ENCODE data around the gene TEP1.
"Not testable (repeated sequence)": the region's sequence is repeated elsewhere in the genome, so short reads cannot be mapped to it uniquely, and the experiment has no call there.

TEP1 gene

DNA sequence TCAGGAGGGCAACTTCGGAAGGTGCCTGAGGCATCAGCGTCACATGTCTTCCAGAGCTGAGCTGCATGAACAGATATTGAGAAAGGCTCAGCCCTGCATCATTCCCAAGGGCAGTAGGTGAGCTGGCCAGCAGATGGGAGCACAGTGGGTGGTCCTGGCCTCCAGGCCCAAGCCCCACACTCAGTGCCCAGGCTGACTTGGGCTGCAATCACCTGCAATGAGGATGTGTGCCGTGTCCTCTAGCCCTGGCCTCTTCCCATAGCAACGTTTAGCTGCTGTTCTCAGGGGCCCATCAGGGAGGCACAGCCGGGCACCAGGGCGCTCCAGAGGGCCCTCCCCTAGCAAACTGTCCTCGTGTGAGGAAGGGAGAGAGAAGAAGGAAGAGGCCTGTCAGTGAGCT, 32.0 kb downstream of the TEP1 start:
- no peak overlapping the region for H3K27ac ChIP-seq (ENCODE audit: low read depth, low read length)
- peaks cover 11 to 100% (median 96%) of the 10 kb centered on the region in 5 donors for H3K36me3 ChIP-seq (ENCODE audit: control insufficient read depth in 5 of 5, insufficient read depth in 5 of 5, low read length in 5 of 5)
- H3K9ac ChIP-seq (ENCODE audit: low read length in 5 of 5): no peak overlapping the region
- peaks cover 0 to under 1% (median 0%) of the 10 kb centered on the region in 5 donors for H3K4me1 ChIP-seq (ENCODE audit: control insufficient read depth in 5 of 5, insufficient read depth in 5 of 5, low read length in 5 of 5)
- no peaks in the 10 kb centered on the region for H3K9me3 ChIP-seq (ENCODE audit: control insufficient read depth in 5 of 5, low read length in 5 of 5)
- H3K27me3 ChIP-seq (ENCODE audit: control insufficient read depth in 5 of 5, insufficient read depth in 4 of 5, low read length in 5 of 5): no peaks in the 10 kb centered on the region
- no peak overlapping the region for H3K4me3 ChIP-seq (ENCODE audit: low read depth in 1 of 5, low read length in 5 of 5)

DNA sequence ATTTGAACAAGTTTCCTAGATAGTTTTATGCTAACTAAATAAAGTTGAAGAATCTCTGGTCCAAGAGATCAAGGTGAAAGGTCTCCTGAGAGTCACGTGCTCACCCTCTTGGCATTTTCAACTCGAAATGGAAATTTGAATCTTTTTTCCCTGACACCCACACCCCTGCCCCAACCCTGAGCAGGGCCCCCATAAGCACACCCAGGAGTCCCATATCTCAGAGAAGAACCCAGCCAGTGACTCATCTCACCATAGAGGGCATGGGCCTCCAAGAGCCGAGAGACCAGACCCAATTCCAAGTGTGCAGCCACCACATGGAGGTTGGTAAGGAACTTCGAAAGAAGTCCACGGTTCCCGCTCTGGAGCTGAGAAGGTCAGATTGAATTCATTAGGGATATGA, 32.6 kb downstream of the TEP1 start:
- no peak overlapping the region for H3K27ac ChIP-seq (ENCODE audit: low read depth, low read length)
- H3K4me3 ChIP-seq (ENCODE audit: low read depth in 1 of 5, low read length in 5 of 5): no peak overlapping the region
- peaks cover 0 to 2% (median 0%) of the 10 kb centered on the region in 5 donors for H3K4me1 ChIP-seq (ENCODE audit: control insufficient read depth in 5 of 5, insufficient read depth in 5 of 5, low read length in 5 of 5)
- H3K36me3 ChIP-seq (ENCODE audit: control insufficient read depth in 5 of 5, insufficient read depth in 5 of 5, low read length in 5 of 5): peaks cover 9 to 100% (median 96%) of the 10 kb centered on the region in 5 donors
- H3K9me3 ChIP-seq (ENCODE audit: control insufficient read depth in 5 of 5, low read length in 5 of 5): no peaks in the 10 kb centered on the region
- H3K27me3 ChIP-seq (ENCODE audit: control insufficient read depth in 5 of 5, insufficient read depth in 4 of 5, low read length in 5 of 5): no peaks in the 10 kb centered on the region
- no peak overlapping the region for H3K9ac ChIP-seq (ENCODE audit: low read length in 5 of 5)

GRCh38 chr14:20379743-20380142, 33.6 kb downstream of the TEP1 start:
- Histone ChIP-seq H3K36me3 (ENCODE audit: control insufficient read depth in 5 of 5, insufficient read depth in 5 of 5, low read length in 5 of 5) (peaks cover 8 to 100% (median 96%) of the 10 kb centered on the region in 5 donors), H3K27me3 (ENCODE audit: control insufficient read depth in 5 of 5, insufficient read depth in 4 of 5, low read length in 5 of 5) (no peaks in the 10 kb centered on the region), H3K4me3 (ENCODE audit: low read depth in 1 of 5, low read length in 5 of 5) (no peak overlapping the region), H3K9ac (ENCODE audit: low read length in 5 of 5) (no peak overlapping the region), H3K9me3 (ENCODE audit: control insufficient read depth in 5 of 5, low read length in 5 of 5) (no peaks in the 10 kb centered on the region), H3K4me1 (ENCODE audit: control insufficient read depth in 5 of 5, insufficient read depth in 5 of 5, low read length in 5 of 5) (peaks cover 0 to 2% (median 0%) of the 10 kb centered on the region in 5 donors), H3K27ac (ENCODE audit: low read depth, low read length) (no peak overlapping the region)

DNA sequence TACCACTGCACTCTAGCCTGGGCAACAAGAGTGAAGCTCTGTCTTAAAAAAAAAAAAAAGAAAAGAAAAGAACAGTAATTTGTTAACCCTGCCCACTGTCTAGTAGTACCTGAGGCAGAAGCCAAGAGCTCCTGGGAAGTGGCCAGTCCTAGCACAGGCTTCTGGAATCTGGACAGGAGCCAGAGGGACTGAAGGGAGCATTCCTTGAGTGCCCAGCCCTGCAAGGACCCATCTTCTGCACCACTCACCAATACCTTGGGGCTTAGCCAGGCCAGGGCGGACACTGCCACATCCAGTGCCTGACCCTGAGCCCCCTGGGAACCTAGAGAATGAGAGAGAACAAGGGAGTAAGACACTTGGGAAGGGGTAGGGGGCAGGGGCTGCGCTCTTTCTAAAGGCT, 36.1 kb downstream of the TEP1 start:
- Histone ChIP-seq H3K27me3 (ENCODE audit: control insufficient read depth in 5 of 5, insufficient read depth in 4 of 5, low read length in 5 of 5) (no peaks in the 10 kb centered on the region), H3K9ac (ENCODE audit: low read length in 5 of 5) (no peak overlapping the region)

GRCh38 chr14:20376071-20376588, 37.2 kb downstream of the TEP1 start:
- H3K27me3 ChIP-seq (ENCODE audit: control insufficient read depth in 5 of 5, insufficient read depth in 4 of 5, low read length in 5 of 5): no peaks in the 10 kb centered on the region
- no peak overlapping the region for H3K9ac ChIP-seq (ENCODE audit: low read length in 5 of 5)
- no peak overlapping the region for H3K4me3 ChIP-seq (ENCODE audit: low read depth in 1 of 5, low read length in 5 of 5)
- peaks cover 0 to 2% (median 0%) of the 10 kb centered on the region in 5 donors for H3K4me1 ChIP-seq (ENCODE audit: control insufficient read depth in 5 of 5, insufficient read depth in 5 of 5, low read length in 5 of 5)
- no peak overlapping the region for H3K27ac ChIP-seq (ENCODE audit: low read depth, low read length)
- no peaks in the 10 kb centered on the region for H3K9me3 ChIP-seq (ENCODE audit: control insufficient read depth in 5 of 5, low read length in 5 of 5)
- peaks cover 22 to 100% (median 96%) of the 10 kb centered on the region in 5 donors for H3K36me3 ChIP-seq (ENCODE audit: control insufficient read depth in 5 of 5, insufficient read depth in 5 of 5, low read length in 5 of 5)

More for the DNA sequence above, 36.1 kb downstream of the TEP1 start:
- Histone ChIP-seq H3K9me3 (ENCODE audit: control insufficient read depth in 5 of 5, low read length in 5 of 5) (no peaks in the 10 kb centered on the region), H3K4me1 (ENCODE audit: control insufficient read depth in 5 of 5, insufficient read depth in 5 of 5, low read length in 5 of 5) (peaks cover 0 to 2% (median 0%) of the 10 kb centered on the region in 5 donors), H3K36me3 (ENCODE audit: control insufficient read depth in 5 of 5, insufficient read depth in 5 of 5, low read length in 5 of 5) (peaks cover 12 to 100% (median 96%) of the 10 kb centered on the region in 5 donors), H3K27ac (ENCODE audit: low read depth, low read length) (no peak overlapping the region), H3K4me3 (ENCODE audit: low read depth in 1 of 5, low read length in 5 of 5) (no peak overlapping the region)

GRCh38 chr14:20375471-20375870, 37.8 kb downstream of the TEP1 start:
- H3K9ac ChIP-seq (ENCODE audit: low read length in 5 of 5): no peak overlapping the region
- H3K9me3 ChIP-seq (ENCODE audit: control insufficient read depth in 5 of 5, low read length in 5 of 5): no peaks in the 10 kb centered on the region
- H3K27me3 ChIP-seq (ENCODE audit: control insufficient read depth in 5 of 5, insufficient read depth in 4 of 5, low read length in 5 of 5): no peaks in the 10 kb centered on the region
- H3K27ac ChIP-seq (ENCODE audit: low read depth, low read length): no peak overlapping the region
- H3K36me3 ChIP-seq (ENCODE audit: control insufficient read depth in 5 of 5, insufficient read depth in 5 of 5, low read length in 5 of 5): peaks cover 29 to 100% (median 96%) of the 10 kb centered on the region in 5 donors
- no peak overlapping the region for H3K4me3 ChIP-seq (ENCODE audit: low read depth in 1 of 5, low read length in 5 of 5)
- H3K4me1 ChIP-seq (ENCODE audit: control insufficient read depth in 5 of 5, insufficient read depth in 5 of 5, low read length in 5 of 5): peaks cover 0 to 2% (median 0%) of the 10 kb centered on the region in 5 donors

GRCh38 chr14:20372796-20373195, 40.5 kb downstream of the TEP1 start:
- Histone ChIP-seq H3K4me1 (ENCODE audit: control insufficient read depth in 5 of 5, insufficient read depth in 5 of 5, low read length in 5 of 5) (peaks cover 0 to 2% (median 0%) of the 10 kb centered on the region in 5 donors), H3K4me3 (ENCODE audit: low read depth in 1 of 5, low read length in 5 of 5) (no peak overlapping the region), H3K27ac (ENCODE audit: low read depth, low read length) (no peak overlapping the region), H3K27me3 (ENCODE audit: control insufficient read depth in 5 of 5, insufficient read depth in 4 of 5, low read length in 5 of 5) (no peaks in the 10 kb centered on the region), H3K36me3 (ENCODE audit: control insufficient read depth in 5 of 5, insufficient read depth in 5 of 5, low read length in 5 of 5) (peaks cover 31 to 99% (median 91%) of the 10 kb centered on the region in 5 donors), H3K9ac (ENCODE audit: low read length in 5 of 5) (no peak overlapping the region), H3K9me3 (ENCODE audit: control insufficient read depth in 5 of 5, low read length in 5 of 5) (no peaks in the 10 kb centered on the region)

DNA sequence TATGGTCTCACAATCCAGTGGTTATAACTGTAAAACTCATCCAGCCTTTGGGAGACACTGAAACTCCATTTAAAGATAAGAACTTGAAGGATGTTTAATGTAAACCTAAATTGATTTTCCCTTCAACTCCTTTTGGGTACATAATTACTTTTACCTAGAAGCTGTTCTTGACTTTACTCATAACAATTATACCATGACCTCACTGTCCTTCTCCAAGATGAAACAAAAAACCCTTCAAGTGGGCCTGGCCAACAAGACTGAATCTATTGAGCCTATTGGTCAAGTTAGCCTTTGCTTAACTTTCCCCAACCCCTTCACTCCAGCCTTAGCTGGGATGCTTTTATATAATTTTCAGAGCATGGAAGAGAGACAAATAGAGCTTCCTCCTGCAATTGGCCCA, 47.4 kb downstream of the TEP1 start:
- Histone ChIP-seq H3K4me1 (ENCODE audit: control insufficient read depth in 5 of 5, insufficient read depth in 5 of 5, low read length in 5 of 5) (no peaks in the 10 kb centered on the region), H3K27ac (ENCODE audit: low read depth, low read length) (no peak overlapping the region), H3K9me3 (ENCODE audit: control insufficient read depth in 5 of 5, low read length in 5 of 5) (no peaks in the 10 kb centered on the region), H3K4me3 (ENCODE audit: low read depth in 1 of 5, low read length in 5 of 5) (no peak overlapping the region), H3K9ac (ENCODE audit: low read length in 5 of 5) (no peak overlapping the region), H3K36me3 (ENCODE audit: control insufficient read depth in 5 of 5, insufficient read depth in 5 of 5, low read length in 5 of 5) (peaks cover 27 to 65% (median 56%) of the 10 kb centered on the region in 5 donors), H3K27me3 (ENCODE audit: control insufficient read depth in 5 of 5, insufficient read depth in 4 of 5, low read length in 5 of 5) (no peaks in the 10 kb centered on the region)

DNA sequence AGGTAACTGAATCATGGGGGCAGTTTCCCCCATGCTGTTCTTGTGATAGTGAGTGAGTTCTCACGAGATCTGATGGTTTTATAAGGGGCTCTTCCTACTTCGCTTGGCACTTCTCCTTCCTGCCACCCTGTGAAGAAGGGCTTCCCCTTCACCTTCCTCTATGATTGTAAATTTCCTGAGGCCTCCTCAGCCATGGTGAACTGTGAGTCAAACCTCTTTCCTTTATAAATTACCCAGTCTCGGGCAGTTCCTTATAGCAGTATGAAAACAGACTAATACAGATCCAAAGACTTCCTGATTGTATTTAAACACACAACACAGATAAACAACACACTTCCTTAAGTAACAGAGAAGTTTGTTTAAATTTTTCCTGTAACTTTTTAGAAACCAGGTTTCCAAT, 54.8 kb downstream of the TEP1 start:
- H3K36me3 ChIP-seq (ENCODE audit: control insufficient read depth in 5 of 5, insufficient read depth in 5 of 5, low read length in 5 of 5): peaks cover 45 to 56% (median 54%) of the 10 kb centered on the region in 5 donors
- H3K27me3 ChIP-seq (ENCODE audit: control insufficient read depth in 5 of 5, insufficient read depth in 4 of 5, low read length in 5 of 5); H3K4me3 ChIP-seq (ENCODE audit: low read depth in 1 of 5, low read length in 5 of 5); H3K9me3 ChIP-seq (ENCODE audit: control insufficient read depth in 5 of 5, low read length in 5 of 5); H3K27ac ChIP-seq (ENCODE audit: low read depth, low read length); H3K4me1 ChIP-seq (ENCODE audit: control insufficient read depth in 5 of 5, insufficient read depth in 5 of 5, low read length in 5 of 5); H3K9ac ChIP-seq (ENCODE audit: low read length in 5 of 5): not testable (repeated sequence)

DNA sequence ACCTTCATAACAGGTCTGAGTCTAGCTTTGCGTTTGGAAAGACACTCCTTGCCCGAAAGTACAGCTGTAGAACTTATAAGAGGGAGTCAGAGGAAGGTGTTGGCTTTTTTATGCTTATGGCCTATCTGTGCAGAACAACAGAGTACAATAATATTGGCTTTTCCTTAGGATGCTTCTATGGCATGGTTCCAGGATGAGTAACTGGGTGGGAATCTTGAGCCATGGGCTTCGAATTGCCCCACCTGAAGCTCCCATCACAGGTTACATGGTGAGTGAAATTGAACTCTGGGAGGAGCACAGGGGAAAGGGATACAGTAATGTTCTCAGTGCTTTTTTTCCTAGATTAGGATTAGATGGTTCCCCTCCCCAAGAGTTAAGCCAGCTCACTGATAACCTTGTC, 56.9 kb downstream of the TEP1 start:
- H3K4me3 ChIP-seq (ENCODE audit: low read depth in 1 of 5, low read length in 5 of 5): no peak overlapping the region
- H3K9me3 ChIP-seq (ENCODE audit: control insufficient read depth in 5 of 5, low read length in 5 of 5): no peaks in the 10 kb centered on the region
- H3K9ac ChIP-seq (ENCODE audit: low read length in 5 of 5): no peak overlapping the region
- peaks cover 46 to 67% (median 62%) of the 10 kb centered on the region in 5 donors for H3K36me3 ChIP-seq (ENCODE audit: control insufficient read depth in 5 of 5, insufficient read depth in 5 of 5, low read length in 5 of 5)
- H3K27ac ChIP-seq (ENCODE audit: low read depth, low read length): no peak overlapping the region
- no peaks in the 10 kb centered on the region for H3K4me1 ChIP-seq (ENCODE audit: control insufficient read depth in 5 of 5, insufficient read depth in 5 of 5, low read length in 5 of 5)
- no peaks in the 10 kb centered on the region for H3K27me3 ChIP-seq (ENCODE audit: control insufficient read depth in 5 of 5, insufficient read depth in 4 of 5, low read length in 5 of 5)

Measured in subcutaneous abdominal adipose tissue (tissue), 5 donors.